DMS 273 treated with DMSO at 0.1 percent for 48 hours (cell line): Measurements from ENCODE around the gene SLC4A9.
"Not testable (repeated sequence)": the region's sequence is repeated elsewhere in the genome, so short reads cannot be mapped to it uniquely, and the experiment has no call there.

Experiments used
- DNase-seq: peaks from one replicate; lab custom pipeline; 2025; lab: John Stamatoyannopoulos, UW

Gene SLC4A9

GRCh38 chr5:140401362-140402257 lies 41.6 kb downstream of the SLC4A9 start, which contains the start of gene ANKHD1:
ANKHD1 (plus strand) TSS chr5:140401833; CDS start chr5:140401968, 135 bp downstream.
- peak; percentile 99 for DNase-seq

- DNase-seq: no peak
Observed at GRCh38 chr5:140402258-140403074, 42.5 kb downstream of the SLC4A9 start.

DNA sequence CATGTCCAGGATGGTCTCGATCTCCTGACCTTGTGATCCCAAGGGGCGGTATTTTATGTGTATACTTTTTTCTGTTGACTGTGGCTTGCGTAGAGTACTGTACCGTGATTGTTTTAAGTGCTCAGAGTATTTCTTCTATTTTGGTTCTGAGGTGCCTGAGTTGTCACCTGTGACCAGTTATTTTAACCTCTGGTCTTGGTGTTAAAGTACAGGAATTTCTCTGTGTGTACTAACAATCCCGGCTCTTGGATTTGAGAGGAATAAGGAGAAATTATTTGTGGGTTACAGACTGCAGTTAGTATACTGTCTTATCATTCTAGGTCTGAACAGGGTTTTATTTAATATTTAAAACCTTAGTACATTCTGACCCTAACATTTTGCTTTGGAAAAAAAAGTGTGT lies 43.6 kb downstream of the SLC4A9 start:
- DNase-seq: no peak

DNA sequence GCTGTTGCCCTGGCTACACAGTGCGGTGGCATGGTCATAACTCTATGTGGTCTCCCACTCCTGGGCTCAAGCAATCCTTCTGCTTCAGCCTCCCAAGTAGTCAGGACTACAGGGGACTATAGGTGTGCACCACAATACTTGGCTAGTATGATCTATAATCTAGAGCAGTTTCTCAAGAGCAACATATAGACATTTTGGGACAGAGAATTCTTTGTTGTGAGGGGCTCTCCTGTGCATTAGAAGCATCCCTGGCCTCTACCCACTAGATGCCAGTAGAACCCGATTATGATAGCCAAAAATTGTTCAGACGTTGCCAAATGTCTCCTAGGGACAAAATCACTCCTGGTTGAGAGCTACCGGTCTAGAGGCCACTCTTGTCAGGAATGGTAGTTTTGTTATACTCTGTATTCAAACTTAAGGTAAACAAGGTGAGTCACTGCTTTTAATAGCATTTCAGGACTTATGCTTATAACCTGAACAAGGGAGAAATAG lies 48.8 kb downstream of the SLC4A9 start:
- no peak for DNase-seq

DNA sequence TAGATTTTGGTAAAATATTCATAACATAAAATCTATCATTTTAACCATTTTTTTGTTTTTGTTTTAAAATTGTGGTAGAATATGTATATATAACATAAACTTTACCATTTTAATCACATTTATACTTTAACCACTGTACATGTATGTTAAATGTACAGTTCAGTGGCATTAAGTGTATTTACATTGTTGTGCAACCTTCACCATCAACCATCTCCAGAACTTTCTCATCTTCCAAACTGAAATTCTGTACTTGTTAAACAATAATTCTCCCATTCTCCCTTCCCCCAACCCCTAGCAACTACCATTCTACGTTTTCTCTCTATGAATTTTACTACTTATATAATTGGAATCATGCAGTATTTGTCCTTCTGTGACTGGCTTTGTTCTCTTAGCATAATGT lies 53.2 kb downstream of the SLC4A9 start:
- no peak for DNase-seq

GRCh38 chr5:140417235-140417634 lies 57.2 kb downstream of the SLC4A9 start:
- no peak for DNase-seq

DNA sequence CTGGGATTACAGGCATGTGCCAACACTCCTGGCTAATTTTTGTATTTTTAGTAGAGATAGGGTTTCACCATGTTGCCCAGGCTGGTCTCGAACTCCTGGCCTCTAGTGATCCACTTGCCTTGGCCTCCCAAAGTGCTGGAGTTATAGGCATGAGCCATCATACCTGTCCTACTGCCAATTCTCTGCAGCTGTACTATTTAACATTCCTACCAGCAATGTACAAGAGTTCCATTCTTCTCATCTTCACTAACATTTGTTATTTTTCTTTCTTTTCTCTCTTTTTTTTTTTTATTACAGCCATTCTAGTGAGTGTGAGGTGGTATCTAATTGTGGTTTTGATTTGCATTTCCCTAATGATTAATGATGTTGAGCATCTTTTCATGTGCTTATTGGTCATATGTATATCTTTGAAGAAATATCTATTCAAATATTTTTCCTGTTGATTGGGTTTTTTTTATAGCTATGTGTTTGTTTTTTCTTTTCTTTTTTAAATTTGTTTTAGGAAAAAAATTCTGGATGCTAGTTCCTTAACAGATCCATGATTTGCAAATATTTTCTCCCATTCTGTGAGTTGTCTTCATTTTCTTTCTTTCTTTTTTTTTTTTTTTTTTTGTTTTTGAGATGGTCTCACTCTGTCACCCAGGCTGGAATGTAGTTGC lies 59.0 kb downstream of the SLC4A9 start:
- DNase-seq: no peak

GRCh38 chr5:140420226-140420570 lies 60.2 kb downstream of the SLC4A9 start:
- no peak for DNase-seq

- no peak for DNase-seq
Observed at GRCh38 chr5:140420665-140421361, 60.8 kb downstream of the SLC4A9 start.

DNA sequence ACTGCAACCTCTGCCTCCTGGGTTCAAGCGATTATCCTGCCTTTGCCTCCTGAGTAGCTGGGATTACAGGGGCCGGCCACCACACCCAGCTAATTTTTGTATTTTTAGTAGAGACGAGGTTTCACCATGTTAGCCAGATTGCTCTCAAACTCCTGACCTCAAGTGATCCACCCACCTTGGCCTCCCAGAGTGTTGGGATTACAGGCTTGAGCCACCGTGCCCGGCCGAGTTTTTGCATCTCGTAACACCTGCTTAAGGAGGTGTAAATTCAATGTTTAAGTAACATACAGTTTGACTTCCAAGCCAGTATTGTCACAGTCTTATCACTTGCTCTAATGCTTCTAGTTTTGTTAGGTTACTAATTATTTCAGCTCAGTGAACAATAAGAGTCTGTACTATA lies 61.4 kb downstream of the SLC4A9 start:
- not testable (repeated sequence) for DNase-seq

DNA sequence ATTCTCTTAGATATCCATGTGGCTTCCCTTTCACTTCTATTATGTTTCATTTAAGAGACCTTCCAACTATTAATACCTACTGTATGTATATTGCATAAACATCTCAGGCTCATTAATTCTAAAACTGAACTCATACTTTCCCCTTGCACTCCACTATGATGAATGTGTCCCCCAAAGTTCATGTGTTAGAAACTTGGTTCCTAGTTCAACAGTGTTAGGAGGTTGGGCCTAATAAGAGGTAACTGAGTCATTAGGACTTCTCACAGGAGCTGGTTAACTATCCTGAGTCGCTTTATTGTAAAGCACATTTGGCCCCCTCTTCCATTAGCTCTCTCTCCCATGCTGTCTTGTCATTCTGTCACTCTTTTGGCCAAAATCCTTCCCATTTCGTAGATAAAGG lies 63.6 kb downstream of the SLC4A9 start:
- no peak for DNase-seq

GRCh38 chr5:140424135-140424534 lies 64.1 kb downstream of the SLC4A9 start:
- DNase-seq: no peak
